ENCODE results near the gene SSH2.

DNA sequence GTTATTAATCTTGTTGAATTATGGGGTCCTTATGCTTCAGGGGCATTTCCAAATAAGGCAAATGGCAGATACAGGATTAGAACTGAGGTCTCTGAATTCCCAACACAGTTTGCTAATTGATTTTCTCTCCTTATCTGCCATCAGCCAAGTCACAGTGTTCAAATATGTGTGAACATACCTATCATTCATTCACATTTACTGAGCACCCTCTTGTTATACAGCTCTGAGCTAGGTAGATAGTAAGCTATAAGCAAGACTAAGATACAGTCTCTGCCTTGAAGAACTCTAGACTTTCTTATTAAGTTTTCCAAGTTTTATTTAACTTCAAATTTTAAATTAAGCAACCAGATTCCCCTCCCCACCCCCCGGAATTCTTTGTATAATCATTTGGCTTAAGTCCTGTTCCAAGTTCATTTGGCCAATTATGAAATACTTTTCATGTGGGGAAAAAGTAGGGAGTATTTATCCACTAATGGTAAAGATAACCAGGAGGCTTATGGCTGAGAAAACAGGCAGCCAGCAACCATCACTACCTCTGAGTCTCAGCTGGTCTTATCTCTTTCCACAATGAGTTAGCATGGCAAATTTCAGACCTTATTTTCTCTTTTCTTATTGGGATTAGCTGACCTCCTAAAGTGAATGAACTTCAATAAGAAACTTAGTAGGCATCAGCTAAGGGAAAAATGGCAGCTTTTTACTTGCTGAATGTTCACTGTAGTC, 275.9 kb downstream of the SSH2 start:
- TF ChIP-seq EP300 (IDR thresholded peaks at IDR 0.05): no peak
- TF ChIP-seq, protein P1, sequence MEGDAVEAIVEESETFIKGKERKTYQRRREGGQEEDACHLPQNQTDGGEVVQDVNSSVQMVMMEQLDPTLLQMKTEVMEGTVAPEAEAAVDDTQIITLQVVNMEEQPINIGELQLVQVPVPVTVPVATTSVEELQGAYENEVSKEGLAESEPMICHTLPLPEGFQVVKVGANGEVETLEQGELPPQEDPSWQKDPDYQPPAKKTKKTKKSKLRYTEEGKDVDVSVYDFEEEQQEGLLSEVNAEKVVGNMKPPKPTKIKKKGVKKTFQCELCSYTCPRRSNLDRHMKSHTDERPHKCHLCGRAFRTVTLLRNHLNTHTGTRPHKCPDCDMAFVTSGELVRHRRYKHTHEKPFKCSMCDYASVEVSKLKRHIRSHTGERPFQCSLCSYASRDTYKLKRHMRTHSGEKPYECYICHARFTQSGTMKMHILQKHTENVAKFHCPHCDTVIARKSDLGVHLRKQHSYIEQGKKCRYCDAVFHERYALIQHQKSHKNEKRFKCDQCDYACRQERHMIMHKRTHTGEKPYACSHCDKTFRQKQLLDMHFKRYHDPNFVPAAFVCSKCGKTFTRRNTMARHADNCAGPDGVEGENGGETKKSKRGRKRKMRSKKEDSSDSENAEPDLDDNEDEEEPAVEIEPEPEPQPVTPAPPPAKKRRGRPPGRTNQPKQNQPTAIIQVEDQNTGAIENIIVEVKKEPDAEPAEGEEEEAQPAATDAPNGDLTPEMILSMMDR (IDR thresholded peaks at IDR 0.05): no peak

Data from ovary (tissue), 3 donors.